Activated CD4-positive, alpha-beta T cell treated with anti-CD3 and anti-CD28 coated beads, Interleukin-2, Interleukin-4, amounts not matched to agents 100 ng/mL and 50 ng/mL, durations not matched to agents 16 hours and 8 hours (primary cell): ENCODE results near the gene CERS3.
"Not testable (repeated sequence)": the region's sequence is repeated elsewhere in the genome, so short reads cannot be mapped to it uniquely, and the experiment has no call there.

Experiments
- DNase-seq: peaks from one replicate; pipeline ENCODE4 v3.0.0-alpha.2; 2020; ENCODE audit warnings: low spot score

Gene CERS3

DNA sequence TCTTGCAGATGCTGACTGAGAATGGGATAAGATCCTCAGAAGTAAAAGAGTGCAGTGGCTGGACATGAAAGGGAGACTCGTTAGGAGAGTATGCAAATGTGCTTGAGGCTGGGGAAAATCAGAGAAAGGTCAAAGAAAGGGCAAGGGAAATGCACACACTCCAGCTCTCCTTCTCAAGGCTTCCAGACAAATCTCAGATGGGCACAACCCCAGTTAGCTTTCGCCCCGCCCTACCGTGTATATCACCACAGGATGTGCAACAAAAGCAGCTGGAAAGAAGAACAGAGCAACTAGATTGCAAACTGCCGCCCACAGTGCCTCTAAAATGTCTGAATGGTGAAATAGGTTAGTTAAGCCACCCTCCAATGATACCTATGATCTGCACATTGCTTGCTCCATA, 63.9 kb downstream of the CERS3 start:
- DNase-seq = no peak

- DNase-seq = no peak
Observed at GRCh38 chr15:100464256-100464655, 64.5 kb downstream of the CERS3 start.

- DNase-seq = no peak
Observed at GRCh38 chr15:100463515-100463914, 65.2 kb downstream of the CERS3 start.

DNA sequence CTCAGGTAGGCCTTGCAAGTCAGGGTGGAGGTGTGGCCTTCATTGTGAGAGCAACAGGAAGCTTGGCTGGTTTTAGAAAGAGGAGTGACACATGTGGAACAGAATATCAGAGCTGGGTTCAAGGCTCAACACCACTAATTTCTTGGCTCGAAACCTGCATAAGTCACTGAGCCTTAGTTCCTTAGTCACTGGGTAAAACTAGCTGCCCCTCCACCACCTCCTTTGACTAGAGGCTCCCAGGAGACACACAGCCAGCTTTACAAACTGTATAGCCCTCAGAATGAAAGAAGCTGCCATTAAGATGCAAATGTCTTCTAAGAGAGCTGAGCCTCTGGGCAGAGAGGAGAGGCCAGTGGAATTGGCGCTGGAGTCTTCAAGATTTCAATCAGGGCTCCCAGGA, 67.7 kb downstream of the CERS3 start:
- no peak for DNase-seq

GRCh38 chr15:100457201-100457600, 71.5 kb downstream of the CERS3 start:
- DNase-seq = no peak

DNA sequence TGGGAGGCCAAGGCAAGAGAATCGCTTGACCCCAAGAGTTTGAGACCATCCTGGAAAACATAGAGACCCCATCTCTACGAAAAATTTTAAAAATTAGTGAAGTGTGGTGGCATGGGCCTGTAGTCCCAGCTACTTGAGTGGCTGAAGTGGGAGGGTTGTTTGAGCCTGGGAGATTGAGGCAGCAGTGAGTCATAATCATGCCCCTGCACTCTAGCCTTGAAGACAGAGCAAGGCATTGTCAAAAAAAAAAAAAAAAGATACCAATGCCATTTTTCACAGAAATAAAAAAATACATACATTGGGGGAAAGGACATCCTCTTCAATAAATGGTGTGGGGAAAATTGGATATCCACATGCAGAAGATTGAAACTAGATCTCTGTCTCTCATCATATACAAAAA, 74.6 kb downstream of the CERS3 start:
- no peak for DNase-seq

- DNase-seq = no peak
Observed at GRCh38 chr15:100448481-100448880, 80.3 kb downstream of the CERS3 start.

GRCh38 chr15:100441063-100441462, 87.7 kb downstream of the CERS3 start:
- not testable (repeated sequence) for DNase-seq

DNA sequence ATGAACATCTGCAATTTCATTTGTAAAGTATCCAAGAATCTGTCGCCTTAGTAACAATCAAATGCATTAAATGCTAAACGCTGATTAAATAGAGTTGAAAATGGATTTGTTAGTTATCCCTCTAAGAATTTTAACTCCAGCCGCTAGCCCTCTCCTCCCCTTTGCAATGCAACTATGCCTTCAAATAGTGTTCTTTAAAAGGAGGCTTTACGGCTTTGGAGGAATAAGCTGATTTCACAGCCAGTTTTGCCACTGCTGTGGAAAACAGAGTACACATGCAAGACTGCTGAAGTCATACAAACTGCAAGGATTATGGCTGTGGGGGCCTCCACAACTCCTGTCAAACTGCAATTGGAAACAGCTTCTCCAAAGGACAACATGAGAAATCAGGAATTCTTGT, 89.2 kb downstream of the CERS3 start:
- no peak for DNase-seq

- DNase-seq = no peak
Observed at GRCh38 chr15:100438570-100438969, 90.2 kb downstream of the CERS3 start.

DNA sequence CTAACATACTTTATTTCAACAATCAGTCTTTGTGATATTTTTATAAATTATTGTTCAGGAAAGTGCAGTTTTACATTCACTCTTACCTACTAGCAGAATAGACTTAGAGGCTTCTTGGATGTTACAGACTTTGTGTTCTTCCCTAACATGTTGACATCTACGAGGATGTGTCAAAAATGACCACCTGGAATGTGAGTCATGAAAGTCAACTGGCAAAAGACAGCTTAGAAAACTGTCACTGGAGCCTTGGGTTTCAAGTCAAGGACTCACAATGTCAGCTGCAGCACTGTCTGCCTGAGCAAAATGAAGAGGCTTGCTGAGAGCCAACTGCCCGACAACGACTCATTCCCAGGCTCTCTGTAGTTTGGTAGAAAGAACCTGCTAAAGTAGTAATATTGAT, 91.5 kb downstream of the CERS3 start:
- no peak for DNase-seq

DNA sequence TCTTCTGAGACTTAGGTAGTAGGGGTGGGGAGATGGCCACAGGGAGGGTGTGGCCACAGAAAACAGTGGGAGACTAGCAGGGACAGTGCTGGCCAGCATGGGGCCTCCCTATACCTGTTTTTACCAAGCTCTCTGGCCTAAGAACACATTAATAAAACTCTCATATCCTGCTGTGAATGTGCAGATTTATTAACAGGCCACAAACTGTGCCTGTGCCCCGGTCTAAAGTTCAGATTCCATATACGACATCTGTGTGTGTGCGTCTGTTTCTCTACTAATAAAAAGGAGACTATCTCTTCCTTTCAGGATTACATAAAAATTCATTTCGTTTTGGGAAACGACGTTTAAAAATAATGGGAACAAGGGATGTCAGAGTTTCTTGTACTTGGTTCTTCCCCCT, 94.2 kb downstream of the CERS3 start:
- no peak for DNase-seq

- DNase-seq = no peak
Observed at GRCh38 chr15:100434038-100434437, 94.7 kb downstream of the CERS3 start.

DNA sequence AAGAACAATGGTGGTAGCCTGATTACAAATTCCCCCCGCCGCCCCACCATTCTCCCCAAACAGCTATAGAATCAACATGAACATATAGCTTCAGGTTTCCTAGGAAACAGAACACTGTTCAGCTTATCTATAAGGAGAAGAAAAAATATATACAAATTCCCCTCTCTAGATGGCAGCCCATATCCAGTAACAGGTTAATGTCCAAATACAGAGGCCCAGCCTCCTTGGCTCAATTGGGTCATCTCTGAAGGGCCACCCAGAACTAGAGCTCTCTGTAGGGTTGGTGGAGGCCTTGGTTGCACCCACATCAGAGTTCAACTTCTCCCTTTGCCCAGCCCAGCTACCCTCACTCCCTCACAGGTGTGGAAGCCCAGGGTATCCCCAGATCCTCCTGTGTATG, 95.4 kb downstream of the CERS3 start:
- DNase-seq = no peak

DNA sequence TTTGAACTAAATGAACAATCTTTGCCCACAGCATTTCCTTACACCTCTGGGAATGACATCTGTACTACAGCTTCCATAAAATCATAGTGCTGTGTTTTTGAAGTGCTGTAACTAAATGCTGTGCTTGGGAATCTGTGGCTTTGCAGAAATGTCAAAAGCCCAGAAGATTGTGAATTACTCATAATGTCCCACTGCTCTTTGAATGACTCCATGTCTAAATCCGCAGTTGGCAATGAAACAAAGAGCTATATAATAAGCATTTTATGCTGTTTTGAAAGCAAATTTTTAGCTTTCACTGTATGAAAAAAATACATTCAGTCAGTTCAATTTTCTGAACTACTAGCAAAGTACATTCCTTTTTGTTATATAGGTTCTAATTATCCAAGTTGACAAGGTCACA, 98.3 kb downstream of the CERS3 start:
- DNase-seq = no peak

DNA sequence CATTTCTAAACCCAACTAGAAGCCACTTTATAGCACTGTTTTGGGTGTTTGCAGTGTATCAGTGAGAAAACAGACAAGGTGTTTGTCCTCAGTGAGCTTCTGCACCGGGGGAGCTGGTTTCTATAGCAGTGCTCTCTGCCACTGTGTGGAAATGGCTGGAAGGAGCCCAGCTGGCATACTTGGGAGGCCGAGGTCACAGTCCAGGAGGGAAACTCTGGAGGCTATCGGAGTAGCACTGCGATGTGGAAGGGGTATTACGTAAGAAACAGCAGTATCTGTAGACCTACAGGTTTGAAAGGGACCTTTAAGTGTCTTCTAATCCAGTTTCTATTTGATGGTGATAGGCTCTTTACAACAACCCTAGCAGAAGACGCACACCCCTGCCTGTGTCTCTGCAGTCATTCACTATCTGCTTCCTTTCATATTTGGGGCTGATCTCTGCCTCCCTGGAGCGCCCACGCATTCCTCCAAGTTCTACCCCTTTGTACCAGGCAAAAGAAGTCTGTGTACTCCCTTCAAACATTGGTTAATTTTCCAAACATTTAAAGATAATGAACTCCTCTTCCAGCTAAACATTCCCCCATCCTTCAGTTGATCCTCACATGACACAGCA, 99.5 kb downstream of the CERS3 start:
- DNase-seq = no peak

GRCh38 chr15:100426937-100427336, 101.8 kb downstream of the CERS3 start:
- no peak for DNase-seq

DNA sequence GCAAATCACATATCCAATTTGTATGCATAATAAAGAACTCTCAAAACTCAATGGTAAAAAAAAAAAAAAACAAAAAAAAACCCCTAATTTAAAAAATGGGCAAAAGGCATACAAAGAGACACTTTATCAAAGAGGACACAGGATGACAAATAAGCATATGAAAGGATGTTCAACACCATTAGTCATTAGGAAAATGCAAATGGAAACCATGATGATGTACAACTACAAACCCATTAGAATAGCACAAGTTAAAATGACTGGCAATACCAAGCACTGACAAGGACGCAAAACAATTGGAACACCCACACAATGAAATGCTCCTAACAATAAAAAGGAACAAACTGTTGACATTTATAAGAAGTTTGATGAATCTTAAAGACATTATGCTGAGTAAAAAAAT, 123.6 kb downstream of the CERS3 start:
- DNase-seq = no peak

- no peak for DNase-seq
Observed at GRCh38 chr15:100400996-100401395, 127.8 kb downstream of the CERS3 start.

DNA sequence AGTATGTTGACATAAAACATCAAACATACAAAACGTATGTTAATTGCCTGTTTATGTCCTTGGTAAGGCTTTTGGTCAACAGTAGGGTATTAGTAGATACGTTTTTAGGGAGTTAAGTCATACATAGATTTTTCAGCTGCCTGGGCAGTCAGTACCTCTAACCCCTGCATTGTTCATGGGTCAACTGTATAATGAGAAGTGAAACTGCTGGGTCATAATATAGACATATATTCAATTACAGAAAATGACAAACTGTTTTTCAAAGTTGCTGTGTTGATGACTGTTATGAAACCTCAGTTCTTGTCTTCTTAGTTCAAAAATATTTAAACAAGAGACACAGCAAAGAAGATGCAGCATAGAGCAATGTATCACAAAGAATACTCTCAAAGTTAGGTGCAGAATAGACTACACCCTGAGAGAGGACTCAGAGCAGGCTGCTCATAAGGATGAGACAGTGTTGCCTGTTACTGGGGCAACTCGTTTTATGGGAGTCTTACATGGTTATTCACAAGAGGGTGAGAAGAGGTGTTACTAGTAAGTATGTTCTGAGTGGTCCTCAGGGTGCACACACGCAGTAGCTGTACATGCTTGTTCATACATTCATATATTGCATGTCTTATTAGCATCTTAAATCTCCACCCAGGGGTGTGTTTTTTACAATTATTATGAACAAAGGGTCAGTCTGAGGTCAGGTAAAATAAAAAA, 133.9 kb downstream of the CERS3 start:
- no peak for DNase-seq

GRCh38 chr15:100393008-100393407, 135.7 kb downstream of the CERS3 start:
- DNase-seq = no peak

- DNase-seq = no peak
Observed at GRCh38 chr15:100385300-100386050, 143.3 kb downstream of the CERS3 start.

GRCh38 chr15:100384108-100384410, 144.7 kb downstream of the CERS3 start:
- no peak for DNase-seq
